Endothelial cell of umbilical vein (primary cell): Measurements from ENCODE around the gene METTL14. TPM values are rescaled to one million over a fixed set of nuclear protein-coding genes. Genes with fewer than 3 reads are reported as not detected.

ENCODE experiments used
- BruUV-seq: library from RNA; stranded (reverse); fragments of 400-500 nt; replicated peaks from 2 replicates; lab custom pipeline; 2021; lab: Mats Ljungman, UMichigan
- CTCF ChIA-PET: fragments of 300-600, 350-600 bp; sonication (Branson Sonifier 250); formaldehyde crosslinking; loops from one replicate; lab custom pipeline; 2021; ENCODE audit warnings: antibody characterized with exemption, inconsistent platforms; lab: Charles Lee
- POLR2A ChIA-PET: fragments of 300-600, 350-600 bp; sonication (Branson Sonifier 250); formaldehyde crosslinking; loops from one replicate; lab custom pipeline; 2021; ENCODE audit warnings: antibody characterized with exemption, inconsistent platforms; lab: Charles Lee
- DNase-seq: peaks from one replicate; pipeline ENCODE4 v3.0.0-alpha.2; 2011; ENCODE audit warnings: low read depth, low spot score
- FAIRE-seq: peaks from 2 replicates; lab custom pipeline; 2011; peaks lifted over from hg19 to GRCh38; lab: Jason Lieb, UNC
- H2AFZ ChIP-seq: 2 replicates; pipeline ENCODE4 v1.6.0; 2012; ENCODE audit warnings: low read depth, low read length, control low read depth, inconsistent platforms
- H3K27ac ChIP-seq: 2 replicates; pipeline ENCODE4 v1.5.1; 2011; ENCODE audit warnings: low read depth, mild to moderate bottlenecking, control low read depth, low read length, moderate library complexity; ENCODE audit not compliant: insufficient read depth
- H3K27me3 ChIP-seq, 2 experiments: 2 replicates each; pipeline versions ENCODE4 v1.6.0 to v1.6.1; 2011; ENCODE audit warnings: low read length in 2 of 2, mixed read lengths in 1 of 2; ENCODE audit not compliant: control insufficient read depth in 2 of 2, insufficient read depth in 2 of 2
- H3K36me3 ChIP-seq, 2 experiments: 2 replicates in 1 of 2; 3 replicates in 1 of 2; pipeline ENCODE4 v1.5.1; 2011; ENCODE audit warnings: low read length in 2 of 2, mild to moderate bottlenecking in 1 of 2, moderate library complexity in 1 of 2; ENCODE audit not compliant: control insufficient read depth in 2 of 2, insufficient read depth in 2 of 2; ENCODE audit errors: extremely low read depth in 1 of 2
- H3K4me1 ChIP-seq: 3 replicates; pipeline ENCODE4 v1.5.1; 2011; ENCODE audit warnings: mild to moderate bottlenecking, low read length; ENCODE audit not compliant: control insufficient read depth, insufficient read depth; ENCODE audit errors: extremely low read depth
- H3K4me2 ChIP-seq: 2 replicates; pipeline ENCODE4 v1.6.1; 2011; ENCODE audit warnings: low read length, control low read depth, mixed read lengths; ENCODE audit not compliant: insufficient read depth
- H3K4me3 ChIP-seq, 3 experiments: fragments of 200-600 bp in 1 of 3; sonication (generic), shearing (Covaris generic) in 1 of 3; replicated peaks in 1 of 3; 2 replicates each; pipeline ENCODE4 v1.5.1; 2011 to 2016; ENCODE audit warnings: control low read depth in 3 of 3, low read length in 3 of 3, mild to moderate bottlenecking in 2 of 3, inconsistent platforms in 1 of 3, low read depth in 1 of 3, moderate library complexity in 1 of 3; ENCODE audit not compliant: insufficient read depth in 1 of 3
- H3K79me2 ChIP-seq: 2 replicates; pipeline ENCODE4 v1.6.0; 2012; ENCODE audit warnings: low read length, inconsistent platforms; ENCODE audit not compliant: control insufficient read depth, insufficient read depth
- H3K9ac ChIP-seq: replicated peaks from 2 replicates; pipeline ENCODE3; 2011; ENCODE audit warnings: low read length, control low read depth; ENCODE audit not compliant: insufficient read depth; ENCODE audit errors: extremely low read depth
- H3K9me1 ChIP-seq: replicated peaks from 3 replicates; pipeline ENCODE4 v1.6.0; 2011; ENCODE audit warnings: mild to moderate bottlenecking, low read length; ENCODE audit not compliant: control insufficient read depth, insufficient read depth; ENCODE audit errors: extremely low read depth
- H3K9me3 ChIP-seq: replicated peaks from 2 replicates; pipeline ENCODE4 v1.5.1; 2012; ENCODE audit warnings: low read length, inconsistent platforms; ENCODE audit not compliant: control insufficient read depth, insufficient read depth
- H4K20me1 ChIP-seq: replicated peaks from 2 replicates; pipeline ENCODE3; 2011; ENCODE audit warnings: mild to moderate bottlenecking, low read length; ENCODE audit not compliant: control insufficient read depth, insufficient read depth; ENCODE audit errors: extremely low read depth
- FOS ChIP-seq: IDR thresholded peaks from 2 replicates; pipeline ENCODE4 v1.6.1; 2011; ENCODE audit warnings: mild to moderate bottlenecking, low read length, moderate library complexity, borderline replicate concordance; ENCODE audit not compliant: insufficient read depth
- MYC ChIP-seq: IDR thresholded peaks from one replicate; pipeline ENCODE4 v1.6.1; 2011; ENCODE audit warnings: mild to moderate bottlenecking, low read depth, low read length
- POLR2A ChIP-seq: IDR thresholded peaks from 2 replicates; pipeline ENCODE4 v1.6.1; 2012; ENCODE audit warnings: low read depth, mild to moderate bottlenecking, control low read depth, low read length
- POLR2AphosphoS5 ChIP-seq: IDR thresholded peaks from 2 replicates; pipeline ENCODE4 v1.6.1; 2012; ENCODE audit warnings: low read depth, mild to moderate bottlenecking, control low read depth, low read length, moderate library complexity; ENCODE audit not compliant: insufficient read depth
- dilution Hi-C: fragments of 300-500 bp; cut with MboI; formaldehyde crosslinking; loops from one replicate; pipeline ENCODE4 v1.15.0; 2019; ENCODE audit warnings: low sequenced_read_pairs; ENCODE audit not compliant: extremely low pct_ligation_motif_present
- intact Hi-C: fragments of 100-400 bp; cut with micrococcal nuclease; formaldehyde crosslinking; loops from one replicate; pipeline ENCODE4 v1.10.0; 2022
- polyA plus RNA-seq, 4 experiments: library from polyadenylated mRNA; depleted of rRNA in 3 of 4; stranded (reverse) in 3 of 4; unstranded in 1 of 4; fragments of >200 nt; gene quantifications; 2 replicates each; pipeline versions ENCODE4 v1.2.1 to v1.2.3, GENCODE V29; 2011 to 2012; ENCODE audit warnings: missing spikeins in 1 of 4
- total RNA-seq: library from RNA; stranded (reverse); gene quantifications from 2 replicates; pipeline ENCODE4 v1.2.3, GENCODE V29; 2021
- TF ChIP-seq, protein P1 (sequence below): IDR thresholded peaks from 2 replicates; pipeline ENCODE4 v1.6.1; 2011; ENCODE audit not compliant: insufficient read depth, insufficient read length
- TF ChIP-seq, protein P2 (sequence below), 2 donors: IDR thresholded peaks; 1 replicate in 1 of 2; 2 replicates in 1 of 2; pipeline ENCODE4 v1.5.1; 2011; ENCODE audit warnings: low read length in 2 of 2, mild to moderate bottlenecking in 2 of 2, moderate library complexity in 2 of 2, control low read depth in 1 of 2, inconsistent platforms in 1 of 2, low read depth in 1 of 2; ENCODE audit not compliant: insufficient read depth in 1 of 2; ENCODE audit errors: extremely low read depth in 1 of 2

The METTL14 gene
- total and polyA plus RNA-seq, 2 donors (not counting 3 experiments of a cell fraction or from before 2014, with no cell fraction given), result 6.5 to 38.6 TPM

DNA sequence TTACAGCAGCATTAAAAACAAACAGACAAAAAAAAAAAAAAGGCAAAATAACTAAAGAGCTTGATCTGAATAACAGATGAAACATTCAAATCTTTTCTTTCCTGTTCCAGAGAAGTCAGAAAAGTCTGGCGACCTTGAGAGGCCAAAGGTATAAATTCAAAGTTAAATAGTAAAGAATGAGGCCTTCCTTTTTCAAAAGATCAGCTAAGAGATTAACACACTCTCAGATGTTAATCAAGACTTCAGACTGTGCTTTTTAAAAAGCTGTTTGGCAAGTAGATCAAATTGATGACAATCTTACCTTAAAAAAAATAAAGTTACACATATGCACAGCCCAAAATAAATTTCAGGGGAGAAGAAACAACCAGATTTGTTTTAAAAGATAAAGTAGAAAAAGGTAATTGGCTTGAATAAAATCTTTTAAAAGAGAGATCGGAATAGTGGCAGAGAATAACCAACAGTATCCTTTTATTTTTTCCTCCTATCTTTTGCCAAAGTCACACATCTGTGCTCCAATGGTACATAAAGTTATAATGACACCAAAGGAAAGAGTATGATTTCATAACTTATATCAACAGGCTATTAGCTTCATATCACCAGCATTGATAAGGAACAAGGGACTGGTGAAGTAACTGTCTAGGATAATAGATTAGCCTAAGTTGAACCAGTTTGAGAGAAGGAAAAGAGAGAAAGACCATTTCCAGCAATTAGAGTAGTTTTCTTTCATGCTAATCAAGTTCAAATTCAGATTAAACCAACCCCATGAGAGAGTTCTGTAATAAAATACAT is 70.4 kb downstream of the METTL14 start:
- no TSS peak for BruUV-seq
- intact Hi-C loops (loop anchor here (2.0 kb wide), 1 partner anchor 21 kb away; no protein-coding TSS in a partner anchor), dilution Hi-C loops (no loop called here)
- Histone ChIP-seq H3K27me3 (no peaks in the 10 kb centered on the region), H3K9me1 (no peaks in the 10 kb centered on the region), H3K4me1 (peaks cover 22% of the 10 kb centered on the region), H3K9ac (no peak overlapping the region), H3K4me3 (no peak overlapping the region), H3K9me3 (no peaks in the 10 kb centered on the region), H2AFZ (no peak overlapping the region), H3K27ac (no peak overlapping the region), H3K36me3 (peaks cover 16 to 24% of the 10 kb centered on the region in 2 experiments), H3K79me2 (peaks cover 5% of the 10 kb centered on the region), H3K4me2 (no peak overlapping the region), H4K20me1 (no peaks in the 10 kb centered on the region)
- ChIA-PET POLR2A (no interaction called here), CTCF (interaction anchor here (1.1 kb wide), 2 partner anchors 9 to 16 kb away, joined by 3 to 4 read pairs; no protein-coding TSS in a partner anchor)
- FAIRE-seq (no peak), DNase-seq (no peak)
- TF ChIP-seq MYC (no peak), POLR2AphosphoS5 (no peak), POLR2A (no peak), FOS (no peak)
- TF ChIP-seq, protein P1, sequence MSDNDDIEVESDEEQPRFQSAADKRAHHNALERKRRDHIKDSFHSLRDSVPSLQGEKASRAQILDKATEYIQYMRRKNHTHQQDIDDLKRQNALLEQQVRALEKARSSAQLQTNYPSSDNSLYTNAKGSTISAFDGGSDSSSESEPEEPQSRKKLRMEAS, result no peak
- TF ChIP-seq, protein P2, sequence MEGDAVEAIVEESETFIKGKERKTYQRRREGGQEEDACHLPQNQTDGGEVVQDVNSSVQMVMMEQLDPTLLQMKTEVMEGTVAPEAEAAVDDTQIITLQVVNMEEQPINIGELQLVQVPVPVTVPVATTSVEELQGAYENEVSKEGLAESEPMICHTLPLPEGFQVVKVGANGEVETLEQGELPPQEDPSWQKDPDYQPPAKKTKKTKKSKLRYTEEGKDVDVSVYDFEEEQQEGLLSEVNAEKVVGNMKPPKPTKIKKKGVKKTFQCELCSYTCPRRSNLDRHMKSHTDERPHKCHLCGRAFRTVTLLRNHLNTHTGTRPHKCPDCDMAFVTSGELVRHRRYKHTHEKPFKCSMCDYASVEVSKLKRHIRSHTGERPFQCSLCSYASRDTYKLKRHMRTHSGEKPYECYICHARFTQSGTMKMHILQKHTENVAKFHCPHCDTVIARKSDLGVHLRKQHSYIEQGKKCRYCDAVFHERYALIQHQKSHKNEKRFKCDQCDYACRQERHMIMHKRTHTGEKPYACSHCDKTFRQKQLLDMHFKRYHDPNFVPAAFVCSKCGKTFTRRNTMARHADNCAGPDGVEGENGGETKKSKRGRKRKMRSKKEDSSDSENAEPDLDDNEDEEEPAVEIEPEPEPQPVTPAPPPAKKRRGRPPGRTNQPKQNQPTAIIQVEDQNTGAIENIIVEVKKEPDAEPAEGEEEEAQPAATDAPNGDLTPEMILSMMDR (IDR thresholded peaks at IDR 0.05; ENCODE audit: extremely low read depth in 1 of 2, insufficient read depth in 1 of 2, low read depth in 1 of 2, low read length in 2 of 2), result no peak
